Astrocyte of the cerebellum (primary cell): ENCODE data around the gene IQSEC1.

Source experiments
- DNase-seq: peaks from one replicate; pipeline ENCODE4 v3.0.0-alpha.2; 2011; ENCODE audit warnings: low read depth
- H3K4me3 ChIP-seq: 2 replicates; pipeline ENCODE4 v1.5.1; 2011; ENCODE audit warnings: mild to moderate bottlenecking, low read depth, low read length, moderate library complexity
- in situ Hi-C: cut with HindIII; loops from 2 replicates; pipeline ENCODE4 v1.10.0; 2017; ENCODE audit warnings: low sequenced_read_pairs
- TF ChIP-seq, protein P1 (sequence below): IDR thresholded peaks from 2 replicates; pipeline ENCODE4 v1.5.1; 2012; ENCODE audit warnings: low read length, low read depth, moderate library complexity, mild to moderate bottlenecking; ENCODE audit errors: missing control alignments

IQSEC1 gene

DNA sequence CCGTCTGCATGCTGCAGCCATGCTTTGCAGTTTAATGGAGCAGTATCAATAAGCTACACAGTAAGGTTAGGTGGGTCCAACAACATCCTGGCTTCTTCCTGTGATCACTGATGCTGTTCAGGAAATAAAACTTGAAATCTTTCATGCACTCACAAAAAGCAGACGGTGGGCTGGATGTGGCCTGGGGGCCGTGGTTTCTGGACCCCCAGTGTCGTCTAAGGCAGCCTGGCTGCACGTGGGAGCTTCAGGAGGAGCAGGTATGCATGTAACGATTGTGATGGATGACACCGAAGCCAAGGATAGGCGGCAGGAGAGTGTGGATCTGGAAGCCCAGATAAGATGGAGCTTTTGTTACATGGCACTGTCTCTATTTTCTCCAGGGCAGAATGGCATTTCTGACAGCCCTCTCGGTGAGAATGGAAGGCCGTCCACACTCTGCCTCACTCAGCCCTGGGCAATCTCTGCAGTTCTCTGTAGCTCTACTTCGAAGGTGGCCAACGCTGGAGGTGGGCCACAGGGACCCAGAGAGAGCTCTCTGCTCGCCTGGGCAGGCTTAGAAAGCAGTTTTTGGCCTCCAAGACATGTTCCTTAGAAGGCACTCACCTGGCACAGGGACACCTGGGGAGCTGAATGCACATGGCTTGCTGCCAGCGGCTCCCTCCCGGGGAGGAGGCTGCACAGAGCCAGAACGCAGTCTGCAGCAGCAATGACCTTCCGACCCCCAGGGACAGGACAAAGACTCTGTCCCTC is 46.4 kb upstream of the IQSEC1 start:
- TF ChIP-seq, protein P1, sequence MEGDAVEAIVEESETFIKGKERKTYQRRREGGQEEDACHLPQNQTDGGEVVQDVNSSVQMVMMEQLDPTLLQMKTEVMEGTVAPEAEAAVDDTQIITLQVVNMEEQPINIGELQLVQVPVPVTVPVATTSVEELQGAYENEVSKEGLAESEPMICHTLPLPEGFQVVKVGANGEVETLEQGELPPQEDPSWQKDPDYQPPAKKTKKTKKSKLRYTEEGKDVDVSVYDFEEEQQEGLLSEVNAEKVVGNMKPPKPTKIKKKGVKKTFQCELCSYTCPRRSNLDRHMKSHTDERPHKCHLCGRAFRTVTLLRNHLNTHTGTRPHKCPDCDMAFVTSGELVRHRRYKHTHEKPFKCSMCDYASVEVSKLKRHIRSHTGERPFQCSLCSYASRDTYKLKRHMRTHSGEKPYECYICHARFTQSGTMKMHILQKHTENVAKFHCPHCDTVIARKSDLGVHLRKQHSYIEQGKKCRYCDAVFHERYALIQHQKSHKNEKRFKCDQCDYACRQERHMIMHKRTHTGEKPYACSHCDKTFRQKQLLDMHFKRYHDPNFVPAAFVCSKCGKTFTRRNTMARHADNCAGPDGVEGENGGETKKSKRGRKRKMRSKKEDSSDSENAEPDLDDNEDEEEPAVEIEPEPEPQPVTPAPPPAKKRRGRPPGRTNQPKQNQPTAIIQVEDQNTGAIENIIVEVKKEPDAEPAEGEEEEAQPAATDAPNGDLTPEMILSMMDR, result no peak
- in situ Hi-C loops, result no loop called here
- no peak for DNase-seq
- H3K4me3 ChIP-seq, result no peak overlapping the region

DNA sequence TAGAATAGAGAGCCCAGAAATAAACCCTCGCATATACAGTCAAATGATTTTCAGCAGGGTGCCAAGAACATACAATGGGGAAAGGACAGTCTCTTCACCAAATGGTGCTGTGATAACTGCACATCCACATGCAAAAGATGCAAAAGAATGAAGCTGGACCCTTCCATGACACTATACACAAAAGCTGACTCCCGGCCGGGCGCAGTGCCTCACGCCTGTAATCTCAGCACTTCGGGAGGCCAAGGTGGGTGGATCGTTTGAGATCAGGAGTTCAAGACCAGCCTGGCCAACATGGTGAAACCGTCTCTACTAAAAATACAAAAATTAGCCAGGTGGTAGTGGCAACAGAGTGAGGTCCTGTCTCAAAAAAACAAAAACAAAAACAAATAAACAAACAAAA is 43.2 kb upstream of the IQSEC1 start:
- no peak overlapping the region for H3K4me3 ChIP-seq
- no peak for DNase-seq
- TF ChIP-seq, protein P1, result no peak
- in situ Hi-C loops, result no loop called here

DNA sequence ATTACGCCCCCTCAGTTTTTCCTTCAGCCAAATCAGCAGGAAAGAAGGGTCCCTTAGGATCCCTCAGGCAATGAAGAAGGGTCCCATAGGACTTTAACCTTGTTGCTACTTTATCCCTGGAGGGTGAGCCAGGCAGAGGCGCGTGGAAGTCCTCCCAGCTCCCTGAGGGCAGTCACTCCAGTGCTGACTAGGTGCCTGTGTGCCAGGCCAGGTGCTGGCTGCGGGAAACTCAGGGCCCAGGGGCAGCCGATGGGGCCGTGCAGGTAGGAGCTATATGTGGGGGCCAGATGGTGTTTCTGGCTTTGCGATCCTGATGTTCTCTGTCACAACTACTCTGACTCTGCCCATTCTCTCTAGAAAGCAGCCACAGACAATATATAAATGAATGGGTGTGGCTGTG is 42.8 kb upstream of the IQSEC1 start:
- TF ChIP-seq, protein P1, result no peak
- in situ Hi-C loops, result no loop called here
- DNase-seq, result no peak
- no peak overlapping the region for H3K4me3 ChIP-seq

DNA sequence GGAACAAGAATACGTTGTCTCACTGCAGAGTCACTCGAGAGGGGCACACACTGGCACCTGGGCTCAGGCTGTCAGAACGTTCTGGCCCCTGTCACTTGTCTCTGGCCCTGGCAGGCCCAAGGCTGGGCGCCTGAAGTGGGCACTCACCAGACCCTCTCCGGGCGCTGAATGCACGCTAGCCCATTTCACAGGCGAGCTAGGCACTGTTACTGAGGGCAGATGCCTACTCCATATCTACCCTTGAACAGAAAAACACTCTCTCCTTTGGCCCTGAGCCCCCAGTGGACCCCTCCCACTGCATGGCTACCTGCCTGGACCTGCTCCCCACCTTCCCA is 42.3 kb upstream of the IQSEC1 start:
- TF ChIP-seq, protein P1, result no peak
- H3K4me3 ChIP-seq, result no peak overlapping the region
- in situ Hi-C loops, result no loop called here
- no peak for DNase-seq

DNA sequence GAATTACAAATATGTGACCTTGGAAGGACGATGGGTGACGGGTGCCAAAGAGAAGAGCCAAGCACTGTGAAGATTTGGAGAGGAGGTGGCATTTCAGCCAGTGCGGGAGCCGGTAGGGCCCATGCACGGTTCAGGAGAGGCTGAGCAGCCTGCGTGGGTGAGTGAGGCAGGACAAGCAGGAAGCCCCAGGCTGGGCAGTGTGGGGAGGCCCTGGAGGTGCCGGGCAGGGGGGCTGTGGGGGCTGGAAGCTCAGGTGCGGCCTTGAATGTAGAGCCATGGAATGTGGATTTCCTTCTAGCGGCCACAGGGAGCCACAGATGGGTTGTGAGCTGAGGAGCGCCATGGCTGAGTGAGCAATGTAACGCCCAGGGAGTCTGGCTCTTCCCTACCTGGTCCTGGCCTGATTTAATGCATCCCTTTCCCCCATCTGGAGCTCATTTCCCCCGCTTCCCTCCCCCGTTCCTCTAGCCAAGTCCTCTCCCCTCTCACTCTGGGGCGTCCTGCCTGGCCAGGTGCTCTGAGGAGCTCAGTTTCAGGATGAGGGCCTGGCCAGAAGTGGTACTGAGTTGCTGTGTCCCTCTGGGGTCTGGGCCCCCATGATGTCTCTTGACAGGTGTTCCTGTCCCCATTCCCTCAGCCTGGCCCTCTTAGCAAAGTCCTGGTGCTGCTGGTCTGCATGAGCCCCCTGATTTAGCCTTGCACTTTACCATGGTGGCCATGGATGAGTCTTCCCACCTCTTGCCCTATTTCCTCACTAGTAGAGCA is 41.8 kb upstream of the IQSEC1 start:
- TF ChIP-seq, protein P1, result no peak
- in situ Hi-C loops, result no loop called here
- H3K4me3 ChIP-seq, result no peak overlapping the region
- DNase-seq, result no peak

DNA sequence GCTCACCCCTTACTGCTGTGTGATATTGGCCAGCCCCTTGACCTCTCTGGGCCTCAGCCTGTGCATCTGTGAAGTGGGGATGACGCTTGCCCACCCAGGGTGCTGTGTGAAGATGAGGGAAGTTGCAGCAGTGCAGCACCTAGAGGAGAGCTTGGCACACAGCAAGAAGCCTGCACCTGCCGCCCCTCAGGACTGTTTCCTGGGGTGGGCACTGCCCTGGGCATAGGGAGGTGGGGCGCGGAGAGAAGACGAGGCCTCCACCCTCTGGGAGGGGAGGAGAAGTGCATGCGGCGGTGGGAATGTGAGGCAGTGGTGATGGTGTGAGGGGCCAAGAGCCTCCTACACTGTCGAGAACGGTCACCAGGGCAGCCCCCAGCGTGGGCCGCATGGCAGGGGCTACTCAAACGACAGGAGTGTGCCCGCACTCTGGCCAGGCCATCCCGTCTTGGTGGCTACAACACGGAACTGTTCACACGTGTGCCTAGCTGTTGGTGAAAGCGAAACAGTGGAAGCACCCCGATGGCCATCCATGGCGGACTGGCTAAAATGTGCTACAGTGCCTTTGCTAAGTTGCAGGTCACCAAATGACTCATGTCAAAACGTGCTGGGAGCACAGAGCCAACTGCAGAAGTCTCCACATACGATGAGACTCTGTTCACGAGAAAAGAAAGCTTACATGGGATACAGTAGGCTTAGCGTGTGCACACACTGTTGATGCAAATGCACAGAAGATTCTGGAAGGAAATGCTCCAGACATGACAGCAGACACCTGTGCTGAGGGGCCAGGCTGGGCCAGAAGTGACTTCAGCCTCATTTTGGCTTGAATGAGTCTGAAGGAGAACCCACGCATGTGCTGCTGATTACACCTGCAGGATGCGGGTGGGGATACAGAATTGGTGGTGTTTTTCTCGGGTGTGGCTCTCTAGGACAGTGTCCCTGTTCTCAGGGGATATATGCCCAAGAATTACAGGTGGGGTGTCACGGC is 40.4 kb upstream of the IQSEC1 start:
- in situ Hi-C loops, result no loop called here
- H3K4me3 ChIP-seq, result no peak overlapping the region
- no peak for DNase-seq
- TF ChIP-seq, protein P1, result no peak
